HepG2 (cell line): ENCODE data around the gene ENTREP3. TPM values are rescaled to one million over a fixed set of nuclear protein-coding genes. Genes with fewer than 3 reads are reported as not detected.

Experiments used
- ATAC-seq: fragments of 200-7000 bp; cut with Tn5 transposase; 3 replicates; pipeline ENCODE4 v1.9.1; 2020; ENCODE audit warnings: mild to moderate bottlenecking, moderate library complexity
- BruUV-seq: library from RNA; stranded (reverse); fragments of 400-500 nt; replicated peaks from 2 replicates; lab custom pipeline; 2021; lab: Mats Ljungman, UMichigan
- CTCF ChIA-PET: fragments of 300-600 bp; formaldehyde crosslinking; extraction: SDS; loops from one replicate; lab custom pipeline; 2021; ENCODE audit warnings: low total read pairs, inconsistent platforms, low intra/inter-chr PET ratio; lab: Yijun Ruan, JAX
- POLR2A ChIA-PET: fragments of 350-600 bp; sonication (Branson Sonifier 250); formaldehyde crosslinking; loops from one replicate; lab custom pipeline; 2020; ENCODE audit warnings: antibody characterized with exemption, inconsistent platforms; lab: Yijun Ruan, JAX
- DNase-seq: peaks from one replicate; pipeline ENCODE4 v3.0.0-alpha.2; 2015; ENCODE audit warnings: low spot score
- FAIRE-seq: peaks from 3 replicates; lab custom pipeline; 2011; peaks lifted over from hg19 to GRCh38; lab: Jason Lieb, UNC
- H2AFZ ChIP-seq: one replicate; pipeline ENCODE4 v1.6.1; 2011; ENCODE audit warnings: low read length, inconsistent platforms
- H3K27ac ChIP-seq: fragments of 300-600 bp; 3 replicates; pipeline ENCODE4 v1.8.0; 2011; ENCODE audit warnings: mixed run types, mild to moderate bottlenecking, mixed read lengths, low read length, inconsistent platforms; ENCODE audit not compliant: insufficient read depth; ENCODE audit errors: extremely low read length
- H3K27me3 ChIP-seq, 2 experiments: fragments of 200-600 bp in 1 of 2; 2 replicates in 1 of 2; 3 replicates in 1 of 2; pipeline versions ENCODE4 v1.6.0 to v1.8.0; 2011; ENCODE audit warnings: low read length in 2 of 2, mild to moderate bottlenecking in 2 of 2, moderate library complexity in 2 of 2, inconsistent platforms in 1 of 2; ENCODE audit not compliant: insufficient read depth in 2 of 2, control insufficient read depth in 1 of 2
- H3K36me3 ChIP-seq, 2 experiments: fragments of 200-600 bp in 1 of 2; replicated peaks in 1 of 2; 2 replicates in 1 of 2; 3 replicates in 1 of 2; pipeline versions ENCODE4 v1.5.1 to v1.8.0; 2011; ENCODE audit warnings: low read length in 2 of 2, inconsistent platforms in 1 of 2; ENCODE audit not compliant: insufficient read depth in 2 of 2, control insufficient read depth in 1 of 2
- H3K4me1 ChIP-seq: 2 replicates; pipeline ENCODE4 v1.5.1; 2012; ENCODE audit warnings: low read length, inconsistent platforms; ENCODE audit not compliant: insufficient read depth
- H3K4me2 ChIP-seq: 2 replicates; pipeline ENCODE4 v1.6.0; 2011; ENCODE audit warnings: low read depth, low read length, inconsistent platforms
- H3K4me3 ChIP-seq, 3 experiments: fragments of 200-600 bp in 1 of 3; sonication (generic), shearing (Covaris generic) in 1 of 3; replicated peaks in 1 of 3; 2 replicates each; pipeline ENCODE4 v1.5.1; 2011 to 2016; ENCODE audit warnings: low read length in 3 of 3, inconsistent platforms in 2 of 3, low read depth in 2 of 3, mild to moderate bottlenecking in 2 of 3, control low read depth in 1 of 3, mixed read lengths in 1 of 3; ENCODE audit not compliant: insufficient read depth in 1 of 3
- H3K79me2 ChIP-seq: one replicate; pipeline ENCODE4 v1.6.1; 2011; ENCODE audit warnings: low read length, inconsistent platforms; ENCODE audit not compliant: insufficient read depth
- H3K9ac ChIP-seq: 2 replicates; pipeline ENCODE4 v1.6.0; 2011; ENCODE audit warnings: mild to moderate bottlenecking, low read depth, low read length, inconsistent platforms; ENCODE audit not compliant: insufficient read depth
- H3K9me3 ChIP-seq: 2 replicates; pipeline ENCODE4 v1.5.1; 2012; ENCODE audit warnings: mild to moderate bottlenecking, low read length
- H4K20me1 ChIP-seq: 2 replicates; pipeline ENCODE4 v1.6.0; 2011; ENCODE audit warnings: inconsistent platforms, mild to moderate bottlenecking, low read length, moderate library complexity; ENCODE audit not compliant: insufficient read depth
- DPF2 ChIP-seq: sonication (generic); formaldehyde crosslinking; IDR thresholded peaks from 2 replicates; pipeline ENCODE4 v1.4.0; 2020; ENCODE audit warnings: mild to moderate bottlenecking, low read depth, missing genetic modification reagents, borderline replicate concordance
- JUND ChIP-seq: sonication (generic); formaldehyde crosslinking; IDR thresholded peaks from 2 replicates; pipeline ENCODE4 v1.8.0; 2022; ENCODE audit warnings: mild to moderate bottlenecking, missing genetic modification reagents
- NR3C1 ChIP-seq: sonication (generic); formaldehyde crosslinking; IDR thresholded peaks from 2 replicates; pipeline ENCODE4 v1.4.0; 2020; ENCODE audit warnings: missing genetic modification reagents
- PRDM10 ChIP-seq: sonication (generic); formaldehyde crosslinking; IDR thresholded peaks from 2 replicates; pipeline ENCODE4 v1.4.0; 2020; ENCODE audit warnings: low read depth, missing genetic modification reagents
- SP2 ChIP-seq: sonication (generic); formaldehyde crosslinking; IDR thresholded peaks from 2 replicates; pipeline ENCODE4 v1.5.1; 2020; ENCODE audit warnings: mild to moderate bottlenecking, missing genetic modification reagents
- WGBS: methylation state at CpG from one replicate; pipeline ENCODE4 v1.1.6; 2017; ENCODE audit warnings: low lambda C conversion rate; 5-methylcytosine and 5-hydroxymethylcytosine counted together
- in situ Hi-C: cut with HindIII; loops from 2 replicates; pipeline ENCODE4 v1.10.0; 2017; ENCODE audit warnings: low pct_unique_long_range_greater_than_20kb; ENCODE audit not compliant: extremely low pct_ligation_motif_present
- intact Hi-C: fragments of 100-400 bp; cut with micrococcal nuclease; formaldehyde crosslinking; loops from one replicate; pipeline ENCODE4 v1.10.0; 2022; ENCODE audit not compliant: unreplicated experiment
- polyA plus RNA-seq, 8 experiments: library from polyadenylated mRNA; depleted of rRNA in 3 of 8; stranded (reverse) in 7 of 8; unstranded in 1 of 8; fragments of >200 nt; fragmentation: Illumina TruSeq in 4 of 8; extraction: Trizol in 4 of 8; gene quantifications; 2 replicates each; pipeline versions ENCODE4 v1.2.1 to v1.2.3, GENCODE V29; 2011 to 2016; ENCODE audit warnings: low read depth in 4 of 8, missing spikeins in 1 of 8, mixed read lengths in 1 of 8; ENCODE audit not compliant: insufficient read depth in 1 of 8
- total RNA-seq, 5 experiments: library from RNA; depleted of rRNA; stranded (reverse); fragments of >200 nt; fragmentation: Illumina TruSeq; extraction: Trizol; gene quantifications; 2 replicates each; pipeline ENCODE4 v1.2.3, GENCODE V29; 2016; ENCODE audit warnings: low read depth in 1 of 5

Gene ENTREP3
- total and polyA plus RNA-seq, 2 of the 13 experiments (the other 11 are each of a cell fraction or from before 2014, with no cell fraction given), result 4.1 to 9.9 TPM

DNA sequence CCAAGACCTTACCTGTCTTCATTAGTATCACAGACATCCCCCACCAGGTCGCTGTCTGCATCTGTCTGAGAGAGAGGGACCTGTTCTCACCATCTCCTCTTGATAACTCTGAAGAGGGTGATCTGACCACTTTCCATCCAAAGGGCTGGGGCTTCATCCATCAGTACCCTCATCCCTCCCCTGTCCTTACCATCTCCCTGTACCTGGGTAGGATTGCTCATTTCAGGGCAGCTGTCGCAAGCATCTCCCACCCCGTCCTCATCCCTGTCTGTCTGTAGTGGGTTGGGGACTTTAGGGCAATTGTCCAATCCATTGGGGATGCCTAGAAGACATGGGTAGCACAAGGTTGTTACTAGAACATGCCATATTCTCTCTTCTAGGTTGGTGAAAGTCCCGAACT is 55.5 kb downstream of the ENTREP3 start (continued):
- no peak for TF ChIP-seq PRDM10 (CRISPR knock-in tag)
- TF ChIP-seq, all 625 proteins: peak for 0

DNA sequence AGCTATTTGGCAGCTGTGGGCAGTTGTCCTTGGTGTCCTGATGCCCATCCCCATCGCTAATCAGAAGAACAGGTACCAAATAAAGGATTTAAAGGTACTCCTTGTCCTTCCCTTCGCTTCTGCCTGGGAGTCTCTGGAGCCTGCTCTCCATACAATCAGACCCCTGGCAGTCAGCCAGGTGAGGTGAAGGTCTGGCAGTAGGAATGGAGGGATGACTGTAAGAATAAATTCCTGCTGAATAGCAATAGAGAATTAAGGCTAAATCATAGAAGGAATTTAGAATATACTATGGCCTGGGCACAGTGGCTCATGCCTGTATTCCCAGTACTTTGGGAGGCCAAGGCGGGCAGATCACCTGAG is 56.8 kb downstream of the ENTREP3 start:
- Histone ChIP-seq H3K4me3 (no peak overlapping the region), H3K27ac (no peak overlapping the region), H3K36me3 (no peaks in the 10 kb centered on the region), H3K79me2 (no peaks in the 10 kb centered on the region), H4K20me1 (no peaks in the 10 kb centered on the region), H3K4me1 (peaks cover 21% of the 10 kb centered on the region), H2AFZ (no peak overlapping the region), H3K9ac (no peak overlapping the region), H3K9me3 (no peaks in the 10 kb centered on the region), H3K27me3 (peaks cover 0 to 57% of the 10 kb centered on the region in 2 experiments; a peak in 4 of 5 replicates), H3K4me2 (no peak overlapping the region)
- CTCF ChIA-PET, result no interaction called here
- TF ChIP-seq DPF2 (CRISPR knock-in tag) (no peak), SP2 (CRISPR knock-in tag) (no peak), NR3C1 (CRISPR knock-in tag) (no peak), JUND (CRISPR knock-in tag) (no peak)
- POLR2A ChIA-PET, result no interaction called here
- BruUV-seq, result no TSS peak
- in situ Hi-C loops, result no loop called here
- FAIRE-seq (no peak), ATAC-seq (no peak), DNase-seq (no peak)
- WGBS, result 66% methylated on average over 3 of the region's 3 CpGs
- intact Hi-C loops, result no loop called here
